PC-3 (cell line): Measurements from ENCODE around the gene DDC.

ENCODE experiments used
- CTCF ChIP-seq: fragments of 300-600 bp; sonication (generic); conservative IDR thresholded peaks from 2 replicates; pipeline ENCODE4 v1.5.1; 2017; ENCODE audit warnings: antibody characterized with exemption, low read depth, mild to moderate bottlenecking, low read length
- EZH2phosphoT487 ChIP-seq: fragments of 300-600 bp; sonication (generic); IDR thresholded peaks from 2 replicates; pipeline ENCODE4 v1.6.1; 2018; ENCODE audit warnings: mild to moderate bottlenecking, antibody characterized with exemption, low read length, borderline replicate concordance

GRCh38 chr7:50499092-50499491, 66.1 kb downstream of the DDC start:
- no peak for TF ChIP-seq CTCF
- TF ChIP-seq EZH2phosphoT487 = no peak
